Measurements from ENCODE around the gene CLEC16A.

GRCh38 chr16:10989559-10989958 is 45.2 kb downstream of the CLEC16A start:
- TF ChIP-seq CTCF (IDR thresholded peaks at IDR 0.05; ENCODE audit: low read depth, low read length, poor library complexity, severe bottlenecking): no peak
- TF ChIP-seq EZH2phosphoT487 (IDR thresholded peaks at IDR 0.05; ENCODE audit: borderline replicate concordance, low read length): no peak
